ENCODE measurements around the gene SLC2A4. TPM values are rescaled to one million over a fixed set of nuclear protein-coding genes. Genes with fewer than 3 reads are reported as not detected.

SLC2A4 gene
- total RNA-seq, 6 experiments from 2014 or later = 0.07 to 0.09 (median 0.09) TPM; not detected in 1

DNA sequence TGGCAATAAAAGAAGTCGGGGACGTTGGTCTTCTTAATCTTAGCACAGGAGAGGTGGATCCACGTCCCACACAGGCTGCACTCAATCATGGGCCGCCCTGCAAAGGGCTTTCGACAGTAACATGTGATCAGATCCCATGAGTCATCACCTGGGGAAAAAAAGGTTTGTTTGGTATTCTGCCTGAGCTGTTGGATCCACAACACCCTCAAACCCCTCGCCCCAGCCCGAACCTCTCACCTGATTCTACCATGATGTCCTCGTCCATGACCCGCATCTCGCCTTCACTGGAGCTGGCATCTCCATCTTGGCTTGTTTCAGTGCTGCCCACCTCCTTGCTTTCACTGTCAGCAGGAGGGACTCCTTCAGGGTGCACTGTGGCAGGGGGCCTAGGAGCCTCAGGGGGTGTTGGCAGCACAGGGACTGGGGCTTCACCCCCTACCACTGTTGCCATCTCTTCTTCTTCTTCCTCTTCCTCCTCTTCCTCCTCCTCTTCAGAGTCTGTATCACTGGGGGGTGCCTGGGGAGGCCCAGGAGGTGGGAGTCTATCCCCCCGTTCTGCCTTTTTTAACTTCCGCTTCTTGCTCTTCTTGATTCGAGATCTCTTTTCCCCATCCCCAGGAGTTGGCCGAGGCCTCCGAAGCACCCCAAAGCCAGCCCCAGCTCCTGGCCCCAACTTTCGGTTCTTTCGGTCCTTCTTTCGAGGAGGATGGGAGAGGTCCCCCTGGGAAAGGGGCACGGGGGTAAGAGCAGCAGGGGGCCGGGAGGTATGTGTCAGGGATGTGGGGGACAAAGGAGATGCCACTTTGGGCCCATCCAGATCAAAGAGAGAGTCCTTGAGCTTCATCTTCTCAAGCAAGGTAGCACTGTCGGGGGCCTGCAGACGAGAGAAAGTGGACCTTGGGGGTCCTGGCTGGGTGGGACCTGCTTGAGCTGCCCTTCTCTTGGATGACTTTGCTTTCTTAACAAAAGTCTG is 45.5 kb upstream of the SLC2A4 start:
- Mint-ChIP-seq H3K36me3 (ENCODE audit: low read depth) (peaks cover 57% of the 10 kb centered on the region), H3K9me3 (no peaks in the 10 kb centered on the region), H3K4me1 (ENCODE audit: low read depth) (peaks cover 67% of the 10 kb centered on the region), H3K27ac (peak overlapping the region; percentile 88), H3K27me3 (ENCODE audit: insufficient read depth) (peaks cover 10% of the 10 kb centered on the region), H3K4me3 (peak overlapping the region; percentile 97; the same call in 1 of the 2 replicates)
- no peak for DNase-seq
- TF ChIP-seq, protein P1, sequence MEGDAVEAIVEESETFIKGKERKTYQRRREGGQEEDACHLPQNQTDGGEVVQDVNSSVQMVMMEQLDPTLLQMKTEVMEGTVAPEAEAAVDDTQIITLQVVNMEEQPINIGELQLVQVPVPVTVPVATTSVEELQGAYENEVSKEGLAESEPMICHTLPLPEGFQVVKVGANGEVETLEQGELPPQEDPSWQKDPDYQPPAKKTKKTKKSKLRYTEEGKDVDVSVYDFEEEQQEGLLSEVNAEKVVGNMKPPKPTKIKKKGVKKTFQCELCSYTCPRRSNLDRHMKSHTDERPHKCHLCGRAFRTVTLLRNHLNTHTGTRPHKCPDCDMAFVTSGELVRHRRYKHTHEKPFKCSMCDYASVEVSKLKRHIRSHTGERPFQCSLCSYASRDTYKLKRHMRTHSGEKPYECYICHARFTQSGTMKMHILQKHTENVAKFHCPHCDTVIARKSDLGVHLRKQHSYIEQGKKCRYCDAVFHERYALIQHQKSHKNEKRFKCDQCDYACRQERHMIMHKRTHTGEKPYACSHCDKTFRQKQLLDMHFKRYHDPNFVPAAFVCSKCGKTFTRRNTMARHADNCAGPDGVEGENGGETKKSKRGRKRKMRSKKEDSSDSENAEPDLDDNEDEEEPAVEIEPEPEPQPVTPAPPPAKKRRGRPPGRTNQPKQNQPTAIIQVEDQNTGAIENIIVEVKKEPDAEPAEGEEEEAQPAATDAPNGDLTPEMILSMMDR (IDR thresholded peaks at IDR 0.05) = no peak

DNA sequence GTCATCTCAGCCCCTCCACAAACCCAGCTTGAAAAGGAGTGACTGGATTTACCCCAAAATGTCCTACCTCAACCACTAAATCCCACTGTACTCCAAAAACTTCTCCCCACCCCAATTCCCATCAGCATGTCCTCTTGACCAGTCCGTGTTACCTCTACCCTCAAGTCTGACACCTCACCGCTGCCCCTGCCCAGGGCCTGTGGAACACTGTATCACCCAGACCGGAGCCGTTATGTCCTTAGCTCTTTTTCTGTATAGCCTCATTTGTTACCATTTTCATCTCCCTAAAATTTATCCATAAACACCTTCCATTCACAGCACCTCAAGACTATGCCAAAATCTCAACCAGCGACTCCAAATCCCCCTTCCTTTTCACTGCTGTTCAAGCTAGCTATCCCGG is 44.7 kb upstream of the SLC2A4 start:
- no peaks in the 10 kb centered on the region for H3K9me3 Mint-ChIP-seq
- peak overlapping the region; percentile 85 for H3K27ac Mint-ChIP-seq
- H3K4me3 Mint-ChIP-seq = peak overlapping the region; percentile 93
- DNase-seq = no peak
- H3K4me1 Mint-ChIP-seq (ENCODE audit: low read depth) = peaks cover 72% of the 10 kb centered on the region
- TF ChIP-seq, protein P1 (IDR thresholded peaks at IDR 0.05) = no peak
- peaks cover 10% of the 10 kb centered on the region for H3K27me3 Mint-ChIP-seq (ENCODE audit: insufficient read depth)
- H3K36me3 Mint-ChIP-seq (ENCODE audit: low read depth) = peaks cover 65% of the 10 kb centered on the region

DNA sequence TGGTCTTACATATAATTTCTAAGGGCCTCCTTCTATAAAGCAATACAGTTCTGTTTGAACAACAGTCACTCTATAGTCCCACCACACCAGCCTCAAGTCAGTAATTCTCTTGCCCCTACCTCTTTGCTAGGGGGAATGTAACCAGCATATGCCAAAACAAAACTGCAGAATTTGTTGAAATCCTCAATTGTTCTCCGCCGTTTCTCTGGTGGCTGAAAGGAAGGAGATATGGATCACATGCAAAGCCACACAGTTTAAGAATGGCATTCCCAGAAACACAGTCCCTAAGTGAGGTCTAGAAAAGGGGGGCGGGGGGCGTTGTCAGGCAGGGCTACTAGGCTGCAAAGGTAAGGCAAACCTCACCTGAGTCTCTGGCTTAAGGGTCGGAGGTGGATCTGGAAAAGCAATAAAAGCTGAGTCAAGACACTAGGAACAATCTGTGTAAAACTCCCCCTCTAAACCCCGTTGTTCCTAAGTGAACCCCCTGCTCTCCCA is 44.2 kb upstream of the SLC2A4 start:
- Mint-ChIP-seq H3K9me3 (no peaks in the 10 kb centered on the region), H3K27me3 (ENCODE audit: insufficient read depth) (peaks cover 12% of the 10 kb centered on the region), H3K4me1 (ENCODE audit: low read depth) (peaks cover 68% of the 10 kb centered on the region), H3K27ac (peak overlapping the region; percentile 85), H3K4me3 (peak overlapping the region; percentile 93), H3K36me3 (ENCODE audit: low read depth) (peaks cover 60% of the 10 kb centered on the region)
- TF ChIP-seq, protein P1 (IDR thresholded peaks at IDR 0.05) = no peak
- DNase-seq = no peak

DNA sequence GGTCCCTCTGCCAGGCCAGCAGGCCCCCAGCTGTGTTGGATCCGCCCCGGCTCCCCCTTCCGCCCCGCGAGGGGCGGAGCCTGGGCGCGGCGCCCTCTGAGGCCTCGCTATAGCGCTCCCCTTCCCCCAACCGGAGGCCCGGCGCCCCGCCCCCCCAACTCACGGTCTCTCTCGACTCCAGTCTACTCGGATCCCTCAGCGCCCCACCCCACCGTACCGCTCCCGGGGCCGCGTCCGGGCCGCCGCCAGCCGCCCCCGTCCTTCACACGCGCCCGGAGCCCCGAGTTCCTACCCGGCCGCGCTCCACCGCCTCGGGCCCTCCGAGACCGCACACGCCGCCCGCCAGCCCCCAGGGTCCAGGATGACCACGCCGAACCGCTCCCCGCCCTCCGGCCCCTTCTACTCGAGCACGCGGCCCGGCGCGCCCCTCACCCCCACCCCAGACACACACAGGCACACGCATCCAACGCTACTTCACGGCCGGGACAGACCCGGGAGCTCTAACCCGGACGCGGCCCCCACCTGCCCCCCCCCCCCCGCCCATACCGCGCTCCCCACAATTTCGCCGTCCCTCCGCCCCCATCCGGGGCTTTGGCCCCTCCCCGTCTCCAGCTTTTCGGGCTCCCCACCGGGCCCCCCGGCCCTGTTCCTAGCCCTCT is 43.6 kb upstream of the SLC2A4 start:
- peaks cover 12% of the 10 kb centered on the region for H3K27me3 Mint-ChIP-seq (ENCODE audit: insufficient read depth)

More for the DNA sequence above, 43.6 kb upstream of the SLC2A4 start:
- peak overlapping the region; percentile 85 for H3K27ac Mint-ChIP-seq
- H3K4me3 Mint-ChIP-seq = peak overlapping the region; percentile 93
- H3K36me3 Mint-ChIP-seq (ENCODE audit: low read depth) = peaks cover 58% of the 10 kb centered on the region
- TF ChIP-seq, protein P1 (IDR thresholded peaks at IDR 0.05) = no peak
- no peaks in the 10 kb centered on the region for H3K9me3 Mint-ChIP-seq
- no peak for DNase-seq
- peaks cover 64% of the 10 kb centered on the region for H3K4me1 Mint-ChIP-seq (ENCODE audit: low read depth)

Data from HFFc6 (cell line).